ENCODE data around the gene POLR3E. TPM values are rescaled to one million over a fixed set of nuclear protein-coding genes. Genes with fewer than 3 reads are reported as not detected.

POLR3E gene
- total RNA-seq, 1 experiment from 2014 or later, result 73.5 TPM

GRCh38 chr16:22324787-22325597, 27.8 kb downstream of the POLR3E start:
- TF ChIP-seq CBFB (CRISPR knock-in tag; IDR thresholded peaks at IDR 0.05; ENCODE audit: low read depth) (no peak), ZMAT4 (CRISPR knock-in tag; IDR thresholded peaks at IDR 0.05) (no peak), ESRRA (CRISPR knock-in tag; IDR thresholded peaks at IDR 0.05; ENCODE audit: borderline replicate concordance) (no peak), CDX4 (CRISPR knock-in tag; IDR thresholded peaks at IDR 0.05; ENCODE audit: borderline replicate concordance) (no peak), HMGXB4 (CRISPR knock-in tag; IDR thresholded peaks at IDR 0.05) (no peak), ZNF138 (CRISPR knock-in tag; conservative IDR thresholded peaks at IDR 0.05) (no peak)
- Mint-ChIP-seq H3K27me3 (ENCODE audit: low read depth) (no peaks in the 10 kb centered on the region), H3K4me1 (no peaks in the 10 kb centered on the region), H3K36me3 (peaks cover 31% of the 10 kb centered on the region), H3K9me3 (no peaks in the 10 kb centered on the region), H3K27ac (no peak overlapping the region), H3K4me3 (no peak overlapping the region)
- ChIA-PET CTCF (interaction anchor here (1.9 kb wide), 1 partner anchor 25 kb away, joined by 6 read pairs; no protein-coding TSS in a partner anchor), POLR2A (no interaction called here)
- DNase-seq (ENCODE audit: low spot score) (no peak), ATAC-seq (no peak)

GRCh38 chr16:22325598-22326368, 28.6 kb downstream of the POLR3E start:
- H3K36me3 Mint-ChIP-seq, result peaks cover 34% of the 10 kb centered on the region
- POLR2A ChIA-PET, result no interaction called here
- CTCF ChIA-PET, result interaction anchor here (1.9 kb wide), 1 partner anchor 25 kb away, joined by 6 read pairs; no protein-coding TSS in a partner anchor

GRCh38 chr16:22326369-22326652, 29.1 kb downstream of the POLR3E start:
- H3K9me3 Mint-ChIP-seq, result no peaks in the 10 kb centered on the region
- peaks cover 36% of the 10 kb centered on the region for H3K36me3 Mint-ChIP-seq
- ChIA-PET CTCF (no interaction called here), POLR2A (no interaction called here)
- H3K4me1 Mint-ChIP-seq, result no peaks in the 10 kb centered on the region
- ATAC-seq (no peak), DNase-seq (ENCODE audit: low spot score) (no peak)
- no peak overlapping the region for H3K27ac Mint-ChIP-seq
- TF ChIP-seq RORB (CRISPR knock-in tag; IDR thresholded peaks at IDR 0.05), result no peak
- no peak overlapping the region for H3K4me3 Mint-ChIP-seq
- H3K27me3 Mint-ChIP-seq (ENCODE audit: low read depth), result no peaks in the 10 kb centered on the region

More at GRCh38 chr16:22325598-22326368, 28.6 kb downstream of the POLR3E start:
- no peaks in the 10 kb centered on the region for H3K9me3 Mint-ChIP-seq
- H3K27me3 Mint-ChIP-seq (ENCODE audit: low read depth), result no peaks in the 10 kb centered on the region
- ATAC-seq (no peak), DNase-seq (ENCODE audit: low spot score) (no peak)
- H3K4me3 Mint-ChIP-seq, result no peak overlapping the region
- no peaks in the 10 kb centered on the region for H3K4me1 Mint-ChIP-seq
- TF ChIP-seq ZMAT4 (CRISPR knock-in tag; IDR thresholded peaks at IDR 0.05) (no peak), EMX1 (CRISPR knock-in tag; IDR thresholded peaks at IDR 0.05) (no peak), FOXP1 (CRISPR knock-in tag; IDR thresholded peaks at IDR 0.05; ENCODE audit: borderline replicate concordance) (no peak), ZNF138 (CRISPR knock-in tag; conservative IDR thresholded peaks at IDR 0.05) (no peak), ZNF425 (CRISPR knock-in tag; conservative IDR thresholded peaks at IDR 0.05) (no peak)
- H3K27ac Mint-ChIP-seq, result no peak overlapping the region

Measured in WTC11 (cell line).